Amniotic epithelial cell (primary cell): Measurements from ENCODE around the gene NBPF20.
"Not testable (repeated sequence)": the region's sequence is repeated elsewhere in the genome, so short reads cannot be mapped to it uniquely, and the experiment has no call there.

Experiments used
- DNase-seq: peaks from one replicate; pipeline ENCODE4 v3.0.0-alpha.2; 2010; ENCODE audit warnings: low read depth

NBPF20 gene

DNA sequence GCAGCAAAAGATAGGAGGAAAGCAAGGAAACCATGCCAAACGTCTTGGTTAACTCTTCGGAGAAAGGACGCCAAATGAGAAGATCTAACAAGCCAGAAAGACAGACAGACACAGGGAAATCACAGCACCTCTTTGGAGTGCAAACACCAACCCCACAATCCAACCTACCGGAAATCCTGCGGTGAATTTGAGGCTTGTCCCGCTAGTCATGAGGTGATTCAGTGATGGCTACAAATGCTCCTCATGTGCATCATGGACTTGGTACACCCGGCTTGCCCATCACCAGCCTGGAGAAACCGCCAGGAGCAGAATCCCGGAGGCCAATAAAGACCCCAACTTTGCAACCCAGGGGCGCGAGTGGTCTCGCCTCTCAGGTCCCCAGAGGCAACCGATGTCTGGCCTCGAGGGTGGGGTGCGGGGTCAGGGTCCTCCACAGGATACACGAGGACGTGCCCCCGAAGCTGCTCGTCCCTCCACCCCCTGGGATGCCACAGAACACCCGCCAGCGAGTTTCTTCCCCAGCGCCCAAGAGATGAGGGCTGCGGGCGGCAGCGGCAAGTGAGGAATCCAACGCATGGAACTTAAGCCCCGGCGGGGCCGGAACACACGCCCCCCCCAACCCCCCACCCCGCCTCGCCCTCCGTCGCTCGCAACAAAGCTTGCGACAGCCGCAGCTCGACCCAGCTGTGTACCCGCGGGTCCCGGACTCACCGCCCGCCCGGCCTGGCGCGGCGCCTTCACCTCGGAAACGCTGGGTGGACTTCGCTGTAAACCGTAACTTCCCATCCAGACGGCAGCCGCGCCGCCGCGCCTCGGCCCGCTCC is 579 bp downstream of the NBPF20 start:
- peak; percentile 37 for DNase-seq

DNA sequence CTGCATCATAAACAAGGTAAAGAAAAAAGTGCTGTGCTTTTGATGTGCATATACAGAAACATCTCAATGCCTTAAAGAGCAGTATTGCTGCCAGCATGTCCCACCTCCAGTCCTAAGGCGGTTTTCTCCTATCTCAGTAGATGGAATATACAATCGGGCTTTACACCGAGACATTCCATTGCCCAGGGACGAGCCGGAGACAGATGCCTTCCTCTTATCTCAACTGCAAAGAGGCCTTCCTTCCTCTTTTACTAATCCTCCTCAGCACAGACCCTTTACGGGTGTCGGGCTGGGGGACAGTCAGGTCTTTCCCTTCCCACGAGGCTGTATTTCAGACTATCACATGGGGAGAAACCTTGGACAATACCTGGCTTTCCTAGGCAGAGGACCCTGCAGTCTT is 10.3 kb downstream of the NBPF20 start:
- DNase-seq, result not testable (repeated sequence)

DNA sequence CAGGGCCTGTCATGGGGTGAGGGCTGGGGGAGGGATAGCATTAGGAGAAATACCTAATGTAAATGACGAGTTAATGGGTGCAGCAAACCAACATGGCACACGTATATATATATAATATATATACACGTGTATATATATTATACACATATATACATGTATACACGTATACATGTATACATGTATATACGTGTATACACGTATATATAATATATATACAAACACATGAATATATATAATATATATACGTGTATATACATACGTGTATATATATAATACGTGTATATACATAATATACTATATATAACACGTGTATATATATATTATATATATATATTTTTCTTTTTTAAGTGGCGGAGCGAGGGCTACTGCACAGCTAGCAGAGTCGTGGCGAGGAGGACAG is 18.1 kb downstream of the NBPF20 start:
- DNase-seq, result not testable (repeated sequence)

DNA sequence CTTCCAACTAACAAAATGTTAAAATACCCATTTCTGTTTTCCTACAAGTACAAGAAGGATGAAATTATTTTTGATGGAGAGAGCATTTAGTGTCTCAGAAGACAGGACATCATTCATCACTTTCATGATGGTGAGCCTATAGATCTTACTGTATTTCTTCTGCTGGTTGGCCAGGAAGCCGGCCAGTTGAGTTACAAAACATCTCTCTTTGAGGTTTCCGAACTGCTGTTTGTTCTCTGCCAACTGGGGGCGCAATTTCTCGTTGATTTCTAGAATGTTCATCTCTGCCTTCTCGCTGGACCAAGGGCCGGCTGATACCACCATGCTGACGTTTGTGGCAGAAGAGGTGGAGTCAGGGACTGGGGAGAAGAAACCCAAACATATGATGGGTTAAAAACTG is 20.5 kb downstream of the NBPF20 start:
- DNase-seq, result peak; percentile 24

DNA sequence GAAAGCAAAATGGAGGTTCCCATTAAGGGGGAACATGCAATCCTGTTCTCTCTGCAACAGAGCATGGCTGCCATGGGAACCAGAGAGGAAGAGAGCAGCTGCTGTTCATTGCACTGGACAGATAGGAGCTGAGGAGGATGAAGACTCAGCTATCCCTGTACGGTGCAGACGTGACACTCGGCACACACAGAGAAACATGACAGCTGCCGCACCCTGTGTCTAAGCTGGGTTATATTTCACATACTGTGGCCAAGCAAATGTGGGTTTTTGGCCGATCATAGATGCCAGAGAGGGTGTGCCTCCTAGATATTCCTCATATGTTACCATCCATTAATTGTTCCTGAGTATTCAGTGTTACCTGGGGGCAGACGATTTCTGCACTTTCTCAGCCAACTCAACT is 24.7 kb downstream of the NBPF20 start:
- DNase-seq, result not testable (repeated sequence)
